ENCODE data around the gene PPP1R1A.

PPP1R1A gene

GRCh38 chr12:54588110-54588889 is at the start of gene PPP1R1A:
Gene PPP1R1A (minus strand): TSS chr12:54588659. CDS start chr12:54588488, 171 bp downstream.
- no peak within 1 kb of the TSS for H3K27ac ChIP-seq (ENCODE audit: low read depth, low read length)
- no peaks in the 10 kb centered on the region for H3K36me3 ChIP-seq (ENCODE audit: insufficient read depth, low read length)
- no peaks in the 10 kb centered on the region for H3K79me2 ChIP-seq (ENCODE audit: control insufficient read depth, insufficient read depth, low read length, unreplicated experiment)
- 0 out of 2 replicates have a peak within 1 kb of the TSS, but pooled peaks have one; percentile 45 for H3K4me3 ChIP-seq (ENCODE audit: low read depth, low read length)
- no peaks in the 10 kb centered on the region for H3K4me1 ChIP-seq (ENCODE audit: control insufficient read depth, insufficient read depth, low read length, unreplicated experiment)
- no peak within 1 kb of the TSS for H2AFZ ChIP-seq (ENCODE audit: low read length, unreplicated experiment)
- H3K27me3 ChIP-seq (ENCODE audit: insufficient read depth, low read length) = peaks cover 82% of the 10 kb centered on the region

- Histone ChIP-seq H3K79me2 (ENCODE audit: control insufficient read depth, insufficient read depth, low read length, unreplicated experiment) (no peaks in the 10 kb centered on the region), H3K27ac (ENCODE audit: low read depth, low read length) (no peak within 1 kb of the TSS), H3K4me3 (ENCODE audit: low read depth, low read length) (no peak within 1 kb of the TSS), H2AFZ (ENCODE audit: low read length, unreplicated experiment) (no peak within 1 kb of the TSS), H3K27me3 (ENCODE audit: insufficient read depth, low read length) (peaks cover 65% of the 10 kb centered on the region), H3K4me1 (ENCODE audit: control insufficient read depth, insufficient read depth, low read length, unreplicated experiment) (no peaks in the 10 kb centered on the region), H3K36me3 (ENCODE audit: insufficient read depth, low read length) (no peaks in the 10 kb centered on the region)
These were observed 46.3 kb upstream of the PPP1R1A start, which contains the start of gene LACRT for GRCh38 chr12:54634795-54635194. Gene LACRT (minus strand): TSS chr12:54634895. CDS start chr12:54634841, 54 bp downstream.

GRCh38 chr12:54631988-54632728 is 43.7 kb upstream of the PPP1R1A start:
- Histone ChIP-seq H3K27ac (ENCODE audit: low read depth, low read length) (no peak overlapping the region), H3K79me2 (ENCODE audit: control insufficient read depth, insufficient read depth, low read length, unreplicated experiment) (no peaks in the 10 kb centered on the region), H3K36me3 (ENCODE audit: insufficient read depth, low read length) (no peaks in the 10 kb centered on the region), H3K4me3 (ENCODE audit: low read depth, low read length) (no peak overlapping the region), H2AFZ (ENCODE audit: low read length, unreplicated experiment) (no peak overlapping the region), H3K4me1 (ENCODE audit: control insufficient read depth, insufficient read depth, low read length, unreplicated experiment) (no peaks in the 10 kb centered on the region), H3K27me3 (ENCODE audit: insufficient read depth, low read length) (peaks cover 82% of the 10 kb centered on the region)

- Histone ChIP-seq H3K79me2 (ENCODE audit: control insufficient read depth, insufficient read depth, low read length, unreplicated experiment) (no peaks in the 10 kb centered on the region), H2AFZ (ENCODE audit: low read length, unreplicated experiment) (no peak overlapping the region), H3K4me3 (ENCODE audit: low read depth, low read length) (no peak overlapping the region), H3K27ac (ENCODE audit: low read depth, low read length) (no peak overlapping the region), H3K27me3 (ENCODE audit: insufficient read depth, low read length) (peaks cover 77% of the 10 kb centered on the region), H3K4me1 (ENCODE audit: control insufficient read depth, insufficient read depth, low read length, unreplicated experiment) (no peaks in the 10 kb centered on the region), H3K36me3 (ENCODE audit: insufficient read depth, low read length) (no peaks in the 10 kb centered on the region)
These were observed 43.1 kb upstream of the PPP1R1A start for GRCh38 chr12:54631551-54631950.

GRCh38 chr12:54629925-54630324 is 41.5 kb upstream of the PPP1R1A start:
- no peak overlapping the region for H3K4me3 ChIP-seq (ENCODE audit: low read depth, low read length)
- H3K27me3 ChIP-seq (ENCODE audit: insufficient read depth, low read length) = peaks cover 78% of the 10 kb centered on the region

GRCh38 chr12:54628186-54628846 is 39.9 kb upstream of the PPP1R1A start:
- Histone ChIP-seq H3K79me2 (ENCODE audit: control insufficient read depth, insufficient read depth, low read length, unreplicated experiment) (no peaks in the 10 kb centered on the region), H3K36me3 (ENCODE audit: insufficient read depth, low read length) (no peaks in the 10 kb centered on the region), H3K4me3 (ENCODE audit: low read depth, low read length) (no peak overlapping the region), H2AFZ (ENCODE audit: low read length, unreplicated experiment) (no peak overlapping the region), H3K27me3 (ENCODE audit: insufficient read depth, low read length) (peaks cover 80% of the 10 kb centered on the region), H3K27ac (ENCODE audit: low read depth, low read length) (no peak overlapping the region), H3K4me1 (ENCODE audit: control insufficient read depth, insufficient read depth, low read length, unreplicated experiment) (no peaks in the 10 kb centered on the region)

More at GRCh38 chr12:54629925-54630324, 41.5 kb upstream of the PPP1R1A start:
- no peaks in the 10 kb centered on the region for H3K4me1 ChIP-seq (ENCODE audit: control insufficient read depth, insufficient read depth, low read length, unreplicated experiment)
- no peaks in the 10 kb centered on the region for H3K79me2 ChIP-seq (ENCODE audit: control insufficient read depth, insufficient read depth, low read length, unreplicated experiment)
- no peaks in the 10 kb centered on the region for H3K36me3 ChIP-seq (ENCODE audit: insufficient read depth, low read length)
- H2AFZ ChIP-seq (ENCODE audit: low read length, unreplicated experiment) = no peak overlapping the region
- no peak overlapping the region for H3K27ac ChIP-seq (ENCODE audit: low read depth, low read length)

- Histone ChIP-seq H3K36me3 (ENCODE audit: insufficient read depth, low read length) (no peaks in the 10 kb centered on the region), H2AFZ (ENCODE audit: low read length, unreplicated experiment) (no peak overlapping the region), H3K79me2 (ENCODE audit: control insufficient read depth, insufficient read depth, low read length, unreplicated experiment) (no peaks in the 10 kb centered on the region), H3K27ac (ENCODE audit: low read depth, low read length) (no peak overlapping the region), H3K27me3 (ENCODE audit: insufficient read depth, low read length) (peaks cover 82% of the 10 kb centered on the region), H3K4me1 (ENCODE audit: control insufficient read depth, insufficient read depth, low read length, unreplicated experiment) (no peaks in the 10 kb centered on the region), H3K4me3 (ENCODE audit: low read depth, low read length) (no peak overlapping the region)
These were observed 38.8 kb upstream of the PPP1R1A start for GRCh38 chr12:54627304-54627703.

- H3K27ac ChIP-seq (ENCODE audit: low read depth, low read length) = no peak overlapping the region
- no peak overlapping the region for H2AFZ ChIP-seq (ENCODE audit: low read length, unreplicated experiment)
- H3K79me2 ChIP-seq (ENCODE audit: control insufficient read depth, insufficient read depth, low read length, unreplicated experiment) = no peaks in the 10 kb centered on the region
- no peaks in the 10 kb centered on the region for H3K4me1 ChIP-seq (ENCODE audit: control insufficient read depth, insufficient read depth, low read length, unreplicated experiment)
- H3K36me3 ChIP-seq (ENCODE audit: insufficient read depth, low read length) = no peaks in the 10 kb centered on the region
- no peak overlapping the region for H3K4me3 ChIP-seq (ENCODE audit: low read depth, low read length)
- H3K27me3 ChIP-seq (ENCODE audit: insufficient read depth, low read length) = peaks cover 89% of the 10 kb centered on the region
These were observed 37.1 kb upstream of the PPP1R1A start for GRCh38 chr12:54625598-54625997.

GRCh38 chr12:54624315-54625279 is 36.1 kb upstream of the PPP1R1A start:
- H3K4me1 ChIP-seq (ENCODE audit: control insufficient read depth, insufficient read depth, low read length, unreplicated experiment) = no peaks in the 10 kb centered on the region
- H3K36me3 ChIP-seq (ENCODE audit: insufficient read depth, low read length) = no peaks in the 10 kb centered on the region
- no peak overlapping the region for H3K4me3 ChIP-seq (ENCODE audit: low read depth, low read length)
- H2AFZ ChIP-seq (ENCODE audit: low read length, unreplicated experiment) = no peak overlapping the region
- H3K27ac ChIP-seq (ENCODE audit: low read depth, low read length) = no peak overlapping the region
- no peaks in the 10 kb centered on the region for H3K79me2 ChIP-seq (ENCODE audit: control insufficient read depth, insufficient read depth, low read length, unreplicated experiment)
- peaks cover 81% of the 10 kb centered on the region for H3K27me3 ChIP-seq (ENCODE audit: insufficient read depth, low read length)
